Head of caudate nucleus (tissue), 42 donors: ENCODE results near the gene NDUFA8.
"Not testable (repeated sequence)": the region's sequence is repeated elsewhere in the genome, so short reads cannot be mapped to it uniquely, and the experiment has no call there.

Experiments
- DNase-seq, 42 donors: peaks; one replicate each; pipeline versions ENCODE4 v3.0.0 to v3.0.0-alpha.2; 2020 to 2021; ENCODE audit warnings: mixed read lengths in 7 of 42
- intact Hi-C: fragments of 100-400 bp; cut with DNase I; formaldehyde crosslinking; loops from one replicate; pipeline ENCODE4 v1.15.0; 2022

Gene NDUFA8

GRCh38 chr9:122125509-122126330 is 33.9 kb downstream of the NDUFA8 start:
- intact Hi-C loops = loop anchor here (2.0 to 10.0 kb wide), 3 partner anchors 27 to 689 kb away; no protein-coding TSS in a partner anchor
- peak in 5 of 42 donors; percentile 4 to 32 (median 30) for DNase-seq

DNA sequence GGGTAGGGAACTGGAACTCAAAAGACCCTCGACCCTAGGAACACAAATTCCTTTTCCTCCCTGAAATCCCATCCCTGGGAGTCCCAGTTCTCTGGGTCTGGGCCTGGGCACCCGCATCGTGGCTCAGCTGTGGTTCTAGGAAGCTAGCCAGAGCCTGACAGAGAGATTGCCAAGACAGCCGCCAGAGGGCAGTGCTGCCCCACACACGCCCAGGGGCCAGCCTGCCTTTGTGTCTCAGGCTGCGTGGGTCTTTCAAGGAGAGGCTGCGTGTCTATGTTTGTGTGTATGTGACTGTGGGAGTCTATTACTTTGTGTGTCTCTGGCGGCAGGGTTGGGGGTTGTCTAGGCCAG is 34.4 kb downstream of the NDUFA8 start:
- intact Hi-C loops = loop anchor here (2.0 to 10.0 kb wide), 3 partner anchors 26 to 690 kb away; no protein-coding TSS in a partner anchor
- DNase-seq = peak; percentile 80 to 95 (median 91)

- intact Hi-C loops = loop anchor here (2.0 to 10.0 kb wide), 3 partner anchors 26 to 690 kb away; no protein-coding TSS in a partner anchor
- DNase-seq = no peak
Measured at GRCh38 chr9:122124528-122124927, 35.1 kb downstream of the NDUFA8 start.

- DNase-seq = peak in 1 of 42 donors; percentile 0
- intact Hi-C loops = loop anchor here (2.0 to 10.0 kb wide), 3 partner anchors 25 to 691 kb away; no protein-coding TSS in a partner anchor
Measured at GRCh38 chr9:122124048-122124447, 35.5 kb downstream of the NDUFA8 start.

- intact Hi-C loops = loop anchor here (10.0 kb wide), 1 partner anchor 692 kb away; no protein-coding TSS in a partner anchor
- peak in 41 of 42 donors; percentile 57 to 93 (median 82) for DNase-seq
Measured at GRCh38 chr9:122122903-122123632, 36.5 kb downstream of the NDUFA8 start.

- no peak for DNase-seq
- intact Hi-C loops = loop anchor here (10.0 kb wide), 1 partner anchor 692 kb away; no protein-coding TSS in a partner anchor
Measured at GRCh38 chr9:122122468-122122867, 37.1 kb downstream of the NDUFA8 start.

- intact Hi-C loops = loop anchor here (10.0 kb wide), 1 partner anchor 693 kb away; no protein-coding TSS in a partner anchor
- no peak for DNase-seq
Measured at GRCh38 chr9:122121931-122122330, 37.6 kb downstream of the NDUFA8 start.

GRCh38 chr9:122121391-122121790 is 38.2 kb downstream of the NDUFA8 start:
- no peak for DNase-seq
- intact Hi-C loops = loop anchor here (10.0 kb wide), 1 partner anchor 693 kb away; no protein-coding TSS in a partner anchor

GRCh38 chr9:122120316-122121071 is 39.1 kb downstream of the NDUFA8 start:
- no peak for DNase-seq
- intact Hi-C loops = loop anchor here (10.0 kb wide), 1 partner anchor 694 kb away; no protein-coding TSS in a partner anchor

DNA sequence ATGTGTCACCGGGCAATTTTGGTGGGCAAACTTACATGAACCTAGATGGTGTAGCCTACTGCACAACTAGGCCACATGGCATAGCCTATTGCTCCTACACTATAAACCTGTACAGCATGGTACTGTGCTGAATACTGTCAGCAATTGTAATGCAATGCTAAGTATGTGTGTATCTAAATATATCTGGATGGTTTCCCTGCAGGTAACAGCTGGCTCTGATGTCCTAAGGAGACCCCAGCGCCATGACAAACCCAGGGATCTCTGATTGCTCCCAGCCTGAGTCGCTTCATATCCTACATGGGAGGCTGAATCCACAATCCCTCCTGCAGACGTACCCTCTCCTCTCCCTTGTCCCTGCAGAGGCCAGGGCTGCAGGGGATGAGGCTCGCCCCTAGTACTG is 39.9 kb downstream of the NDUFA8 start:
- intact Hi-C loops = loop anchor here (10.0 kb wide), 1 partner anchor 695 kb away; no protein-coding TSS in a partner anchor
- DNase-seq = no peak

GRCh38 chr9:122119166-122119521 is 40.4 kb downstream of the NDUFA8 start:
- intact Hi-C loops = no loop called here
- no peak for DNase-seq

- intact Hi-C loops = no loop called here
- no peak for DNase-seq
Measured at GRCh38 chr9:122118343-122119165, 41.0 kb downstream of the NDUFA8 start.

DNA sequence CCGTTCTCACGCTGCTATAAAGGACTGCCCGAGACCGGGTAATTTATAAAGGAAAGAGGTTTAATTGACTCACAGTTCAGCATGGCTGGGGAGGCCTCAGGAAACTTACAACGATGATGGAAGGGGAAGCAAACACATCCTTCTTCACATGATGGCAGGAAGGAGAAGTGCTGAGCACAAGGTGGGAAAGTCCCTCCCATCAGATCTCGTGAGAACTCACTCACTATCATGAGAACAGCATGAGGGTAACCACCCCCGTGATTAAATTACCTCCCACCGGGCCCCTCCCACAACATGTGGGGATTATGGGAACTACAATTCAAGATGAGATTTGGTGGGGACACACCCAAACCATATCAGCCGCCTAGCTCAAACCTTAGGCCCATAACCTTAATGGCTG is 42.3 kb downstream of the NDUFA8 start:
- DNase-seq, intact Hi-C loops: not testable (repeated sequence)

- intact Hi-C loops = no loop called here
- no peak for DNase-seq
Measured at GRCh38 chr9:122116448-122117173, 43.0 kb downstream of the NDUFA8 start.

DNA sequence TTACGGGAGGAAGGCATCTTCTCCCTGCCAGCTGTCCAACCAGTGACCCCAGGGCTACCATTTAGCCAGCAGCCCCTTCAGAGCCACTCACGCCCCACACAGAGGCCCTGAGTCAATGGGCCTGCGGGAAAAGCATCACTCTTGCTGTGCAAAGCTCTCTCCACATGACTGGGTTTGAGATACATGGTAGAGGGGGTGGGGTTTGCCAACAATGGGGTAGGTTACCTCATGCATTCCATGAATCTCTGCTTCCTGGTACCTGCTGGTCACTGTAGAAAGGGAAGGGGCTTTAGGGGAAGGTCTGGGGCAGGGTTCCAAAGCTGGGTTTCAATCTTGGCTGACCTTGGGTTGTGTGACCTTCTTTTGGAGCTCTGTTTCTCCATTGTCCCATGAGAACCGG is 43.5 kb downstream of the NDUFA8 start:
- no peak for DNase-seq

GRCh38 chr9:122115176-122116035 is 44.2 kb downstream of the NDUFA8 start:
- intact Hi-C loops = no loop called here
- DNase-seq = no peak

More for the DNA sequence above, 43.5 kb downstream of the NDUFA8 start:
- intact Hi-C loops = no loop called here

- DNase-seq = no peak
- intact Hi-C loops = no loop called here
Measured at GRCh38 chr9:122113574-122113973, 46.0 kb downstream of the NDUFA8 start.
